Common myeloid progenitor, CD34-positive (primary cell): ENCODE results near the gene PON1.

ENCODE experiments used
- CTCF ChIA-PET: fragments of 350-600 bp; sonication (Branson Sonifier 250); formaldehyde crosslinking; loops from one replicate; lab custom pipeline; 2021; ENCODE audit warnings: antibody characterized with exemption; lab: Charles Lee
- POLR2A ChIA-PET: fragments of 350-600 bp; sonication (Branson Sonifier 250); formaldehyde crosslinking; loops from one replicate; lab custom pipeline; 2021; ENCODE audit warnings: antibody characterized with exemption; lab: Charles Lee
- DNase-seq, 3 donors: peaks; one replicate each; pipeline versions ENCODE4 v3.0.0 to v3.0.0-alpha.2; 2013
- H3K27ac ChIP-seq, 2 experiments: 1 replicate in 1 of 2; 2 replicates in 1 of 2; pipeline ENCODE4 v1.7.0; 2013; ENCODE audit warnings: inconsistent platforms in 2 of 2, low read length in 2 of 2, mild to moderate bottlenecking in 2 of 2, low read depth in 1 of 2, moderate library complexity in 1 of 2; ENCODE audit not compliant: severe bottlenecking in 2 of 2, insufficient read depth in 1 of 2, poor library complexity in 1 of 2
- H3K27me3 ChIP-seq, 5 experiments: replicated peaks in 2 of 5; 1 replicate in 3 of 5; 2 replicates in 2 of 5; pipeline versions ENCODE4 v1.6.1 to v1.7.0; 2013; ENCODE audit warnings: low read length in 4 of 5, mild to moderate bottlenecking in 2 of 5, moderate library complexity in 2 of 5, inconsistent platforms in 1 of 5; ENCODE audit not compliant: insufficient read depth in 5 of 5, control insufficient read depth in 4 of 5
- H3K36me3 ChIP-seq, 4 experiments: 1 replicate in 2 of 4; 2 replicates in 2 of 4; pipeline versions ENCODE4 v1.6.1 to v1.7.0; 2013; ENCODE audit warnings: low read length in 3 of 4, control low read depth in 1 of 4, mild to moderate bottlenecking in 1 of 4; ENCODE audit not compliant: control insufficient read depth in 4 of 4, insufficient read depth in 4 of 4
- H3K4me1 ChIP-seq, 4 experiments: 1 replicate in 3 of 4; 2 replicates in 1 of 4; pipeline versions ENCODE4 v1.6.1 to v1.7.1; 2013; ENCODE audit warnings: low read length in 3 of 4, mild to moderate bottlenecking in 3 of 4, control low read depth in 1 of 4, inconsistent platforms in 1 of 4, moderate library complexity in 1 of 4; ENCODE audit not compliant: control insufficient read depth in 4 of 4, insufficient read depth in 4 of 4; ENCODE audit errors: control extremely low read depth in 1 of 4
- H3K4me3 ChIP-seq, 7 experiments: 1 replicate in 4 of 7; 2 replicates in 3 of 7; pipeline versions ENCODE4 v1.5.1 to v1.7.0; 2013; ENCODE audit warnings: mild to moderate bottlenecking in 7 of 7, low read length in 6 of 7, moderate library complexity in 6 of 7, inconsistent platforms in 2 of 7, low read depth in 2 of 7, control low read depth in 1 of 7; ENCODE audit not compliant: insufficient read depth in 4 of 7, control insufficient read depth in 1 of 7; ENCODE audit errors: extremely low read depth in 1 of 7
- H3K9me3 ChIP-seq, 5 experiments: 1 replicate in 4 of 5; 2 replicates in 1 of 5; pipeline versions ENCODE4 v1.6.1 to v1.7.1; 2013; ENCODE audit warnings: low read length in 4 of 5, mild to moderate bottlenecking in 2 of 5, inconsistent platforms in 1 of 5, low read depth in 1 of 5, moderate library complexity in 1 of 5; ENCODE audit not compliant: control insufficient read depth in 4 of 5, insufficient read depth in 2 of 5; ENCODE audit errors: control extremely low read depth in 1 of 5
- WGBS: methylation state at CpG from one replicate; pipeline ENCODE4 v1.1.5; 2013; ENCODE audit not compliant: insufficient coverage; 5-methylcytosine and 5-hydroxymethylcytosine counted together

Gene PON1

DNA sequence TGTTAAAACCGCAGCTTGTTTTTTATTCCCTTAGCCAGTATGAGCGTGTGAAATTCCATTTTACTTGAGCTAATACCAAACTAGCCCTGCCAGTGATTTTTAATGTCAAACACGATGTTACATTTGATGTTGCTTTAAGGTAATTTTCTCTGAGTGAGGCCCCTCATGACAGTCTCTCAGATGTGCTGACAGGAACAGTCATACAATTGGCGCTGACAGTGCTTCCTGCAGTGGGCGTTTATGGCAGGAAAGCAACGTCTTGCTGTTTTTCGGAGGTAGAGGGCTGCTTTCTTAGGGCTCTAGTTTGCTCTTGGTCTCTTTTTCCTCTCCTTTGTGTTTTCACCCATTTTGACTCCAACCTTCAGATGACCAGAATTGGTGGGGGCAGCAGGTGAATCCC is 19.3 kb downstream of the PON1 start:
- ChIA-PET CTCF (interaction anchor here (0.5 kb wide), 1 partner anchor 216 kb away, joined by 3 read pairs; no protein-coding TSS in a partner anchor), POLR2A (no interaction called here)
- no peaks in the 10 kb centered on the region for H3K27me3 ChIP-seq
- H3K4me1 ChIP-seq, result no peaks in the 10 kb centered on the region
- DNase-seq, result no peak
- no peaks in the 10 kb centered on the region for H3K9me3 ChIP-seq
- no peaks in the 10 kb centered on the region for H3K36me3 ChIP-seq
- H3K27ac ChIP-seq, result no peak overlapping the region
- no peak overlapping the region for H3K4me3 ChIP-seq
- 96% methylated on average over 4 of the region's 7 CpGs for WGBS

GRCh38 chr7:95303013-95303905 is 21.1 kb downstream of the PON1 start:
- H3K27ac ChIP-seq, result no peak overlapping the region
- DNase-seq, result no peak
- no peaks in the 10 kb centered on the region for H3K9me3 ChIP-seq
- ChIA-PET CTCF (no interaction called here), POLR2A (no interaction called here)
- no peaks in the 10 kb centered on the region for H3K27me3 ChIP-seq
- 91% methylated on average over 1 of the region's 9 CpGs for WGBS
- H3K36me3 ChIP-seq, result no peaks in the 10 kb centered on the region
- H3K4me1 ChIP-seq, result no peaks in the 10 kb centered on the region
- no peak overlapping the region for H3K4me3 ChIP-seq

- no peaks in the 10 kb centered on the region for H3K9me3 ChIP-seq
- 100% methylated on average over 3 of the region's 3 CpGs for WGBS
- no peaks in the 10 kb centered on the region for H3K4me1 ChIP-seq
- no peak overlapping the region for H3K27ac ChIP-seq
- no peak overlapping the region for H3K4me3 ChIP-seq
- no peaks in the 10 kb centered on the region for H3K36me3 ChIP-seq
- no peaks in the 10 kb centered on the region for H3K27me3 ChIP-seq
- ChIA-PET POLR2A (no interaction called here), CTCF (no interaction called here)
- no peak for DNase-seq
These were observed 26.2 kb downstream of the PON1 start for GRCh38 chr7:95298091-95298490.

DNA sequence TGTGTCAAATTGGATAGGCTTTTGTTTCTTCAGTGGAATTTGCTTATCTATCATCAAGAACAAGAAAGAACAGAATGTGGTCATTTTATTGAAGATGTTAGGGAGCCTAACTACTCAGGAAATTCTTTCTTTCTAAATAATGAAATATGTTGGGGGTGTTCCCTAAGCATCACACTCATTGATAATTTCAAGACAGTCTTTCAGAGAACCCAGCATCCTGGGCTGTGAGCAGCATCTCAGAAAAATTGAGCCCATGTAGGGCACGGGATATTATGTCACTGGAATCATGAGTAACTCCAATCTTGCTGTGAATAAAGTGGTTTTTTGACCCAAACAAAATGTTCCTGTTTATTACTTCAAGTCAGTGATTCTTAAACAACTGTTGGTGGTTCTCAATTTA is 27.3 kb downstream of the PON1 start:
- no peaks in the 10 kb centered on the region for H3K4me1 ChIP-seq
- DNase-seq, result no peak
- no peaks in the 10 kb centered on the region for H3K27me3 ChIP-seq
- H3K4me3 ChIP-seq, result no peak overlapping the region
- POLR2A ChIA-PET, result no interaction called here
- H3K9me3 ChIP-seq, result no peaks in the 10 kb centered on the region
- WGBS, result 100% methylated on average over 1 of the region's 1 CpG
- H3K36me3 ChIP-seq, result no peaks in the 10 kb centered on the region
- H3K27ac ChIP-seq, result no peak overlapping the region
- CTCF ChIA-PET, result no interaction called here

DNA sequence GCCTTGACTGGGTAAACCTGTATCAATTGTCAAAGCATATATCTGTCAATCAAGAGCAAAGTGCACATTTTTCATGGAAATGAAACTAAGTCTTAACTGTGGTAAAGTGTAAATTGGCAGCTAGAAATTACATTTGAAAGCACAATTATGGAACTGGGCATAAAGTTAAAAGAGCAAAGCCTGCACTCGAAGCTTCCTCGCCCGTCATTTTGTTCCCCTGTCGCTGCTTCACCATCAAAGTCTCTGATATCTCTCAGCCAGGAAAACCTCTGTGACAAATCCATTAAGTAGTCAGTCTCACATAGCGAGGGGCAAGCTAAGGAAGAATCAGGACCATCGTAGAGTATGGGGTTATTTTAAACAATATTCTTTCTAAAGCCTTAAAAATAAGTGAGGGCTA is 27.9 kb downstream of the PON1 start:
- CTCF ChIA-PET, result no interaction called here
- Histone ChIP-seq H3K4me3 (no peak overlapping the region), H3K36me3 (no peaks in the 10 kb centered on the region), H3K9me3 (no peaks in the 10 kb centered on the region), H3K27ac (no peak overlapping the region), H3K4me1 (no peaks in the 10 kb centered on the region), H3K27me3 (no peaks in the 10 kb centered on the region)
- no peak for DNase-seq
- POLR2A ChIA-PET, result no interaction called here
- 89% methylated on average over 4 of the region's 6 CpGs for WGBS

GRCh38 chr7:95295397-95295796 is 28.9 kb downstream of the PON1 start:
- no peaks in the 10 kb centered on the region for H3K4me1 ChIP-seq

DNA sequence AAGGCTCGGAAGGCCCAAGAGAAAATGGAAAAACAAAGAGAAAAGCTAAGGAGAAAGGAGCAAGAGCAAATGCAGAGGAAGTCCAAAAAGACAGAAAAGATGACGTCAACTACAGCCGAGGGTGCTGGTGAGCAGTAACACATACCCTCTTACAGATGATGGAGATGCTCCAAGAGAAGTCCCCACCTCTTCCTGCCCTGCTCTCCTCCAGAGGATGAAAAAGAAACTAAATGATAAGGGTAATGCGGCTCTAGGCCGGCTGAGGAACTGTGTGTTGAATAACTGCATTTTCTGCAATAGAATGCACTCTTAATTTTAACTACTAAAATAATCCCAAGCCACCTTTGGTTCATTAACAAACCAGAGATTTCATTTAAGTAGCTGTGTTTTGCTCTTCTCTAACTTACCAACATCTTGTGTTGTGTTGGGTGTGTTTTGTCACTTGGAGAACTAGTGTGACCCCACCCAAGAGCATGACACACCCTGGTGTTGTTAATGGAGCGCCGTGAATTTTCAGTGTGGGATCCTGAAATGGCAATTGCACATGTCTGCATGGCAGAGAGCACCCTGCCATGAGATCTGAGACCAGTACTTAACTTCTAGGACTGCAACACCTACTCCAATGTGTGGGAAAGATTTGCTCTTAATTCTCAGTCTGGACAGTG is 34.0 kb downstream of the PON1 start:
- Histone ChIP-seq H3K9me3 (no peaks in the 10 kb centered on the region), H3K27ac (no peak overlapping the region), H3K4me3 (no peak overlapping the region), H3K36me3 (peaks cover 0 to 9% (median under 1%) of the 10 kb centered on the region in 4 experiments), H3K4me1 (no peaks in the 10 kb centered on the region), H3K27me3 (no peaks in the 10 kb centered on the region)
- no peak for DNase-seq
- CTCF ChIA-PET, result no interaction called here
- POLR2A ChIA-PET, result no interaction called here
- 96% methylated on average over 5 of the region's 7 CpGs for WGBS

More at GRCh38 chr7:95295397-95295796, 28.9 kb downstream of the PON1 start:
- ChIA-PET POLR2A (interaction anchor here (0.7 kb wide), 1 partner anchor 569 kb away, joined by 3 read pairs; no protein-coding TSS in a partner anchor), CTCF (no interaction called here)
- H3K36me3 ChIP-seq, result peaks cover 0 to 4% (median 0%) of the 10 kb centered on the region in 4 experiments
- no peak overlapping the region for H3K4me3 ChIP-seq
- DNase-seq, result no peak
- H3K9me3 ChIP-seq, result no peaks in the 10 kb centered on the region
- H3K27me3 ChIP-seq, result no peaks in the 10 kb centered on the region
- H3K27ac ChIP-seq, result no peak overlapping the region
